Stomach (tissue), 4 donors: ENCODE data around the gene PDGFRB.

ENCODE experiments used
- EP300 ChIP-seq: sonication (generic); formaldehyde crosslinking; IDR thresholded peaks from one replicate; pipeline ENCODE4 v1.6.1; 2017; ENCODE audit warnings: antibody characterized with exemption
- POLR2A ChIP-seq, 4 donors: fragments of 450-650 bp; IDR thresholded peaks; one replicate each; pipeline ENCODE4 v1.6.1; 2016; ENCODE audit warnings: antibody characterized with exemption in 4 of 4, control low read depth in 2 of 4, mild to moderate bottlenecking in 1 of 4, moderate library complexity in 1 of 4
- POLR2AphosphoS5 ChIP-seq, 3 donors: sonication (generic); formaldehyde crosslinking; IDR thresholded peaks; one replicate each; pipeline ENCODE4 v1.6.1; 2016; ENCODE audit warnings: antibody characterized with exemption in 3 of 3
- TF ChIP-seq, protein P1 (sequence below), 7 experiments: fragments of 450-650 bp in 4 of 7; fragments of 200-600 bp in 3 of 7; sonication (generic) in 3 of 7; IDR thresholded peaks; one replicate each; pipeline ENCODE4 v1.5.1; 2016 to 2019; ENCODE audit warnings: antibody characterized with exemption in 7 of 7, control low read depth in 2 of 7, mild to moderate bottlenecking in 1 of 7

DNA sequence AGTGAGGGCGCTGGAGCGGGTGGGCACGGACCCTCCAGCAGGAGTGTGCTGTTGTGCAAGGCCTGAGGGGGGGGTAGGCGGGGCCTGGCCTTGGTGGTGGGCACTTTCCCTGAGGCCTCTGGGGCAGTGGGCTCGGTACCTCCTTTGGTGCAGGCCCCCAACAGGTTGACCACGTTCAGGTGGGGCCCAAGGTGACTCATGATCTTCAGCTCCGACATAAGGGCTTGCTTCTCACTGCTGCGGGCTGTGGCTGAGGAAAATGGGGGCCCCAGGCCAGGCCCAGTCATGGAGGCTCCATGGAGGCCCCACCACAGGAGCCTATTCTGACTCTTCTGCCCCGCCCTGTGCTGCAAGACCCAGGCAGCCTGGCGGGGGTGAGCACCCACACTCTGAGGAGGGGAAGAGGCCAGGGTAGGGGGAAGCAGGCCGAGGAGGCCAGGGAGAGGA is 31.5 kb downstream of the PDGFRB start:
- TF ChIP-seq, protein P1, sequence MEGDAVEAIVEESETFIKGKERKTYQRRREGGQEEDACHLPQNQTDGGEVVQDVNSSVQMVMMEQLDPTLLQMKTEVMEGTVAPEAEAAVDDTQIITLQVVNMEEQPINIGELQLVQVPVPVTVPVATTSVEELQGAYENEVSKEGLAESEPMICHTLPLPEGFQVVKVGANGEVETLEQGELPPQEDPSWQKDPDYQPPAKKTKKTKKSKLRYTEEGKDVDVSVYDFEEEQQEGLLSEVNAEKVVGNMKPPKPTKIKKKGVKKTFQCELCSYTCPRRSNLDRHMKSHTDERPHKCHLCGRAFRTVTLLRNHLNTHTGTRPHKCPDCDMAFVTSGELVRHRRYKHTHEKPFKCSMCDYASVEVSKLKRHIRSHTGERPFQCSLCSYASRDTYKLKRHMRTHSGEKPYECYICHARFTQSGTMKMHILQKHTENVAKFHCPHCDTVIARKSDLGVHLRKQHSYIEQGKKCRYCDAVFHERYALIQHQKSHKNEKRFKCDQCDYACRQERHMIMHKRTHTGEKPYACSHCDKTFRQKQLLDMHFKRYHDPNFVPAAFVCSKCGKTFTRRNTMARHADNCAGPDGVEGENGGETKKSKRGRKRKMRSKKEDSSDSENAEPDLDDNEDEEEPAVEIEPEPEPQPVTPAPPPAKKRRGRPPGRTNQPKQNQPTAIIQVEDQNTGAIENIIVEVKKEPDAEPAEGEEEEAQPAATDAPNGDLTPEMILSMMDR (IDR thresholded peaks at IDR 0.05) = no peak
- TF ChIP-seq POLR2AphosphoS5 (IDR thresholded peaks at IDR 0.05) (no peak), EP300 (no peak), POLR2A (IDR thresholded peaks at IDR 0.05) (no peak)
